Neural cell (in vitro differentiated cells): ENCODE data around the gene RFX3. TPM values are rescaled to one million over a fixed set of nuclear protein-coding genes. Genes with fewer than 3 reads are reported as not detected.

Source experiments
- H2AFZ ChIP-seq: fragments of 200-600, 300-800 bp; sonication (generic), shearing (Covaris generic); 2 replicates; pipeline ENCODE4 v1.6.0; 2014; ENCODE audit warnings: low read depth, mild to moderate bottlenecking, antibody characterized with exemption, low read length, moderate library complexity
- H3F3A ChIP-seq: fragments of 200-600 bp; shearing (Covaris generic); 2 replicates; pipeline ENCODE4 v1.6.1; 2016; ENCODE audit warnings: mild to moderate bottlenecking, moderate library complexity, mixed read lengths, antibody characterized with exemption, low read length; ENCODE audit not compliant: insufficient read depth, poor library complexity, severe bottlenecking
- H3K27ac ChIP-seq: fragments of 200-600, 300-800 bp; sonication (generic), shearing (Covaris generic); 2 replicates; pipeline ENCODE4 v1.5.1; 2014; ENCODE audit warnings: mild to moderate bottlenecking, low read length, moderate library complexity
- H3K27me3 ChIP-seq: fragments of 300-800, 200-600 bp; sonication (generic), shearing (Covaris generic); 2 replicates; pipeline ENCODE4 v1.6.0; 2014; ENCODE audit warnings: mild to moderate bottlenecking, low read depth, low read length, moderate library complexity; ENCODE audit not compliant: insufficient read depth
- H3K36me3 ChIP-seq: fragments of 300-800, 200-600 bp; sonication (generic), shearing (Covaris generic); 2 replicates; pipeline ENCODE4 v1.5.1; 2014; ENCODE audit warnings: mild to moderate bottlenecking, antibody characterized with exemption, low read length, moderate library complexity; ENCODE audit not compliant: insufficient read depth
- H3K4me2 ChIP-seq: fragments of 300-800, 200-600 bp; sonication (generic), shearing (Covaris generic); 2 replicates; pipeline ENCODE4 v1.6.0; 2014; ENCODE audit warnings: mild to moderate bottlenecking, low read length
- H3K4me3 ChIP-seq: fragments of 300-800, 200-600 bp; sonication (generic), shearing (Covaris generic); 2 replicates; pipeline ENCODE4 v1.5.1; 2014; ENCODE audit warnings: mild to moderate bottlenecking, low read length, moderate library complexity
- H3K79me2 ChIP-seq: fragments of 200-600 bp; shearing (Covaris generic); replicated peaks from 2 replicates; pipeline ENCODE4 v1.6.0; 2014; ENCODE audit warnings: mild to moderate bottlenecking, low read length, moderate library complexity; ENCODE audit not compliant: insufficient read depth
- H3K9ac ChIP-seq: fragments of 300-800, 200-600 bp; sonication (generic), shearing (Covaris generic); 2 replicates; pipeline ENCODE4 v1.6.1; 2016; ENCODE audit warnings: mild to moderate bottlenecking, low read length, mixed read lengths
- H3K9me2 ChIP-seq: fragments of 200-600 bp; shearing (Covaris generic); 2 replicates; pipeline ENCODE4 v1.6.1; 2016; ENCODE audit warnings: mild to moderate bottlenecking, low read length, mixed read lengths; ENCODE audit not compliant: insufficient read depth
- H3K9me3 ChIP-seq: fragments of 200-600, 300-800 bp; sonication (generic), shearing (Covaris generic); 2 replicates; pipeline ENCODE4 v1.6.1; 2016; ENCODE audit warnings: mild to moderate bottlenecking, mixed run types, low read length, moderate library complexity, mixed read lengths
- H4K20me1 ChIP-seq: fragments of 200-600 bp; shearing (Covaris generic); 2 replicates; pipeline ENCODE4 v1.6.1; 2016; ENCODE audit warnings: mild to moderate bottlenecking, mixed run types; ENCODE audit not compliant: insufficient read depth
- CTCF ChIP-seq: fragments of 450-650 bp; IDR thresholded peaks from 2 replicates; pipeline ENCODE4 v1.5.1; 2014; ENCODE audit warnings: antibody characterized with exemption, mild to moderate bottlenecking, moderate library complexity; ENCODE audit not compliant: poor library complexity, severe bottlenecking
- EP300 ChIP-seq: fragments of 450-650 bp; conservative IDR thresholded peaks from 2 replicates; pipeline ENCODE4 v1.6.1; 2014; ENCODE audit warnings: antibody characterized with exemption, mild to moderate bottlenecking, moderate library complexity; ENCODE audit not compliant: poor library complexity, severe bottlenecking
- EZH2 ChIP-seq: fragments of 200-600, 300-800 bp; shearing (Covaris generic), sonication (generic); IDR thresholded peaks from 2 replicates; pipeline ENCODE4 v1.6.1; 2014; ENCODE audit warnings: antibody characterized with exemption, low read length, borderline replicate concordance, mild to moderate bottlenecking; ENCODE audit not compliant: insufficient read depth, poor library complexity, severe bottlenecking
- MXI1 ChIP-seq: fragments of 450-650 bp; conservative IDR thresholded peaks from 2 replicates; pipeline ENCODE4 v1.6.1; 2014; ENCODE audit warnings: antibody characterized with exemption, mild to moderate bottlenecking; ENCODE audit not compliant: poor library complexity, severe bottlenecking
- POLR2AphosphoS5 ChIP-seq: IDR thresholded peaks from 2 replicates; pipeline ENCODE4 v1.6.1; 2012
- RAD21 ChIP-seq: fragments of 450-650 bp; conservative IDR thresholded peaks from 2 replicates; pipeline ENCODE4 v1.6.1; 2014; ENCODE audit warnings: antibody characterized with exemption, mild to moderate bottlenecking, moderate library complexity
- REST ChIP-seq: IDR thresholded peaks from 2 replicates; pipeline ENCODE4 v1.6.1; 2012; ENCODE audit warnings: borderline replicate concordance
- SMC3 ChIP-seq: fragments of 450-650 bp; conservative IDR thresholded peaks from 2 replicates; pipeline ENCODE4 v1.6.1; 2014; ENCODE audit warnings: antibody characterized with exemption, mild to moderate bottlenecking, moderate library complexity; ENCODE audit not compliant: poor library complexity
- TAF1 ChIP-seq: IDR thresholded peaks from 2 replicates; pipeline ENCODE4 v1.6.1; 2012; ENCODE audit warnings: low read depth
- polyA plus RNA-seq: library from polyadenylated mRNA; depleted of rRNA; stranded (reverse); fragments of >200 nt; gene quantifications from 2 replicates; pipeline ENCODE4 v1.2.3, GENCODE V29; 2014

The RFX3 gene
- polyA plus RNA-seq, 1 donor from 2014 or later = 27.6 TPM

GRCh38 chr9:3510796-3511195 is 15.0 kb downstream of the RFX3 start:
- Histone ChIP-seq H4K20me1 (no peaks in the 10 kb centered on the region), H3K27me3 (no peaks in the 10 kb centered on the region), H2AFZ (no peak overlapping the region), H3K27ac (no peak overlapping the region), H3K9me3 (no peaks in the 10 kb centered on the region), H3K4me2 (no peak overlapping the region), H3K9ac (no peak overlapping the region), H3K4me3 (no peak overlapping the region), H3K79me2 (peaks cover 72% of the 10 kb centered on the region), H3F3A (no peaks in the 10 kb centered on the region), H3K9me2 (no peaks in the 10 kb centered on the region), H3K36me3 (no peaks in the 10 kb centered on the region)
- TF ChIP-seq POLR2AphosphoS5 (no peak), EZH2 (no peak), MXI1 (no peak), TAF1 (no peak), REST (no peak), RAD21 (no peak), SMC3 (no peak), CTCF (no peak), EP300 (no peak)

GRCh38 chr9:3509926-3510325 is 15.9 kb downstream of the RFX3 start:
- H3K4me3 ChIP-seq = no peak overlapping the region
- no peak overlapping the region for H3K4me2 ChIP-seq
- H3K9ac ChIP-seq = no peak overlapping the region
- H2AFZ ChIP-seq = no peak overlapping the region
- no peaks in the 10 kb centered on the region for H3K9me3 ChIP-seq
- no peaks in the 10 kb centered on the region for H4K20me1 ChIP-seq
- H3K79me2 ChIP-seq = peaks cover 70% of the 10 kb centered on the region
- no peaks in the 10 kb centered on the region for H3F3A ChIP-seq
- TF ChIP-seq REST (no peak), SMC3 (no peak), EZH2 (no peak)
- no peaks in the 10 kb centered on the region for H3K27me3 ChIP-seq
- H3K36me3 ChIP-seq = no peaks in the 10 kb centered on the region
- no peak overlapping the region for H3K27ac ChIP-seq
- no peaks in the 10 kb centered on the region for H3K9me2 ChIP-seq
